Stimulated activated CD8-positive, alpha-beta memory T cell treated with anti-CD3 and anti-CD28 coated beads, Interleukin-12 subunit alpha, Interleukin-12 subunit beta, amount 100 ng/mL, for 1 hour (primary cell): ENCODE results near the gene DEGS2.
"Not testable (repeated sequence)": the region's sequence is repeated elsewhere in the genome, so short reads cannot be mapped to it uniquely, and the experiment has no call there.

Experiments
- DNase-seq: peaks from one replicate; pipeline ENCODE4 v3.0.0-alpha.2; 2020; ENCODE audit warnings: low read depth

Gene DEGS2

GRCh38 chr14:100178691-100179090 is 19.2 kb upstream of the DEGS2 start:
- no peak for DNase-seq

GRCh38 chr14:100176811-100177327 is 17.4 kb upstream of the DEGS2 start:
- no peak for DNase-seq

DNA sequence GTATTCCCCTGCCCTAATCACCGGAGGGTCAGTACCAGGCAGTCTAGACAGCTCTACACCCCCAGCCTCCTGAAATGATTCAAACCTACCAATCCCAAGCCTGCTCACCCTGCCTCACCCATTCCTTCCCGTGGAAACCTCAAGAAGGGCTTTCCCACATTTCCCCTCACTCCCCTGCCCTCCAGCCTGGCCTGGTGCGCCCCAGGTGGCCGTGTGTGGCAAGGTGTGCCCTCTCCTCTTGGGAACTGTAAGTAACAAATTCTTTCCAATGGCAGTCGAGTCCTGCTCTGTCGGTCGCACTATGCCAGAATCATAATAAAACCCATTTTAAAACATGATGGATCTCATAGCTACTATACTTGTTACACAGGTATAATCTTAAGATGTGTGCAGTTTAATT is 13.9 kb upstream of the DEGS2 start:
- DNase-seq: no peak

DNA sequence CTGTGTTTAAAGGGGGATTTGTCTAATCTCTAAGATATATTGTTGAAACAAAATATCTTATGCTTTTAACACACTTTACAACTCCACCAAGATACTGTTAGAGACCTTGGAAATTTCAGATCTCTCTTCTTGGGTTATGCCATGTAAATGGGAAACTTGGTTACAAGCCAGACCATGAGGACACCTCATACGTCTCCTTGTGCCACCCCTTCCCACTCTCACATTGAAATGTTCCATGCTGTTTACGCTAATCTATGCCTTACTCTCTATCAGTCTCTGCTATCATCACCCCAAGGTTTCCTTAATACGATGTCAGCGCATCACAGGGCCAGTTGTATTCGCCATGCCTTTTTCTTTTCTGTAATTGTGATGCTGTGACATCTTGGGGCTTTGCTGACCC is 13.4 kb upstream of the DEGS2 start:
- no peak for DNase-seq

GRCh38 chr14:100170880-100171279 is 11.4 kb upstream of the DEGS2 start:
- no peak for DNase-seq

- no peak for DNase-seq
These were observed 9.1 kb upstream of the DEGS2 start for GRCh38 chr14:100168506-100168905.

- DNase-seq: no peak
These were observed 6.5 kb upstream of the DEGS2 start for GRCh38 chr14:100165831-100166440.

DNA sequence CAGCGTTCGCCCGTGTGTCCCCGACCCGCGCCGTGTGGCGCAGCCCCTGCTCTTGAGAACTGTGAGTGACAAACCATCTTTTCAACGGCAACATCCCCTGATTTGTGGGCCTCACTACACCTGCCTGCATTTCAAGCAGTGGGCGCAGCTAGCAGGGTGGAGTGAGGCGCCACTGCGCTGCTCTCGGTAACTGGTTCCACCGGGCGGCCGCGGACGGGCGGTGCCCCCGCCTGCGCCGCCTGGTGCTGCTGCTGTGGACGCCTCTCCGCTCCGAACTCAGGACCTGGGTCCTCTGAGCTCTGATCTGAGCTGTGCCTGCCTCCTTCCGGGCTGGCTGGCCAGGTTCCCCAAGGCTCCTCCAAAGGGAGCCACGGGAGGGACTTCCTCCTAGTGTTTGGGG is 5.9 kb upstream of the DEGS2 start:
- no peak for DNase-seq

DNA sequence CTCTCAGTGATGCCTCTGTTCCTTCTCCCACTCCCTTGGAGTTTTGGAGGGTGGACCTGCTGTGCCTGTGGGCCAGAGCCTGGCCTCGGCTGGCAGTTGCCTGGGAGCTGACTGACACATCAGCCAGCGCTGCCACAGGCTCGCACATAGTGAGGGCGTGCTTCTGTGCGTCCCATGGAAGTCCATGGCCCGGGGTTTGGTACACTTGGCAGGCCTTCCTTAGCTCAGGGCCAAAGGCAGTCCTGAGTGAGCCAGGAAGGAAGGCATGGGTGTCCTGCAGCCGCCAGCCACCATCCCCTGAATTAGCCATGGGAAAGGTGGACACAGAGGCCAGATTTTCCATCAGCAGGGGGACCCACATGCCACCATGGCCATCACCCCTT is 1.1 kb upstream of the DEGS2 start:
- no peak for DNase-seq

DNA sequence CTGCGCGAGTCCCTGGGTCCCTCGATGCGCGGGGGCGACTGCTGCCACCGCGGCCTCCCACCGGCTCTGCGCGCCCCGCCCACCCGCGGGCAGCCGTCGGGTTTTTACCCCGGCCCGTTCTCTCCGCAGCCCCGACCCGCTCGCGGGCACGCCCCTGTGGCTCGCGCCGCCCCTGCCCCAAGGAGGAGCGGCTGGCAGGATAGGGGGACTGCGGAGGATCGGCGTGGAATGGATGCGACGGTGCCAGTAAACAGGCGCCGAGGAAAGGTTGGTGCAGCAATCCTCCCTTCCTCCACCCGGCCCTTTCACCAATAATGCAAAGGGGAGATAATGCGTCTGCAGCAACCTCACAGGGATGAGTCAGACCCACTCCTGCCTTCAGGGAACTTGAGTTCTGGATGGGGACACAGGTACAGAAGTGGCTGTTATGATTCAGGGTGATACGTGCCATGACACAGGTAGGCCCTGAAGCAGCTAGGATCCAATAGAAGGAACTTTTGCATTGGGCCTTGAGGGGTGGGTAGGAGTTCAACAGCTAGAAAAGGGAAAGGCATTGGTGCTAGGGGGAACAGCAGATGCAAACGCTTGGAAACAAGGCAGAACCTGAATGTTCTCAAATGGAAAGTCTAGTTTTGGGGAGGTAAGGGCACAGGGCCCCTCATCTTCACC is 554 bp upstream of the DEGS2 start:
- DNase-seq: no peak

GRCh38 chr14:100158566-100159093 is 815 bp downstream of the DEGS2 start:
- DNase-seq: no peak

DNA sequence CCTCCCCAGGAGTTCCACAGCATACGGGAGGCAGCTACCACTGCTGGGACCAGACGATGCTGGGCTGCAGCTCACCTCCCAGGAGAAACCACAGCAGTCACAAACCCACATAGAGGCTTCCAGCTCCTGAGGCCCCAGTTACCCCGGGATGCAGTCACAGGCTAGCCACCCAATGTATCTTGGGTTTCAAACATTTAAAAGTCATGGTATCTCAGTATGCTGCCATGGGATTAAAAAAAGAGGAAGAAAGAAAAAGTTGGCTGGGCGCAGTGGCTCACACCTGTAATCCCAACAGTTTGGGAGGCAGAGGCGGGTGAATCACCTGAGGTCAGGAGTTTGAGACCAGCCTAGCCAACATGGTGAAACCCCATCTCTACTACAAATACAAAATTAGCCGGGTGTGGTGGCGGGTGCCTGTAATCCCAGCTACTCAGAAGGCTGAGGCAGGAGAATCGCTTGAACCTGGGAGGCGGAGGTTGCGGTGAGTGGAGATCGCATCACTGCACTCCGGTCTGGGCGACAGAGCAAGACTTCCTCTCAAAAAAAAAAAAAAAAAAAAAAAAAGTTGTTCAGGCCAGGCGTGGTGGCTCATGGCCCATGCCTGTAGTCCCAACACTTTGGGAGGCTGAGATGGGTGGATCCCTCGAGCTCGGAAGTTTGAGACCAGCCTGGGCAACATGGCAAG is 1.8 kb downstream of the DEGS2 start:
- not testable (repeated sequence) for DNase-seq

- no peak for DNase-seq
These were observed 2.7 kb downstream of the DEGS2 start for GRCh38 chr14:100156776-100157175.

DNA sequence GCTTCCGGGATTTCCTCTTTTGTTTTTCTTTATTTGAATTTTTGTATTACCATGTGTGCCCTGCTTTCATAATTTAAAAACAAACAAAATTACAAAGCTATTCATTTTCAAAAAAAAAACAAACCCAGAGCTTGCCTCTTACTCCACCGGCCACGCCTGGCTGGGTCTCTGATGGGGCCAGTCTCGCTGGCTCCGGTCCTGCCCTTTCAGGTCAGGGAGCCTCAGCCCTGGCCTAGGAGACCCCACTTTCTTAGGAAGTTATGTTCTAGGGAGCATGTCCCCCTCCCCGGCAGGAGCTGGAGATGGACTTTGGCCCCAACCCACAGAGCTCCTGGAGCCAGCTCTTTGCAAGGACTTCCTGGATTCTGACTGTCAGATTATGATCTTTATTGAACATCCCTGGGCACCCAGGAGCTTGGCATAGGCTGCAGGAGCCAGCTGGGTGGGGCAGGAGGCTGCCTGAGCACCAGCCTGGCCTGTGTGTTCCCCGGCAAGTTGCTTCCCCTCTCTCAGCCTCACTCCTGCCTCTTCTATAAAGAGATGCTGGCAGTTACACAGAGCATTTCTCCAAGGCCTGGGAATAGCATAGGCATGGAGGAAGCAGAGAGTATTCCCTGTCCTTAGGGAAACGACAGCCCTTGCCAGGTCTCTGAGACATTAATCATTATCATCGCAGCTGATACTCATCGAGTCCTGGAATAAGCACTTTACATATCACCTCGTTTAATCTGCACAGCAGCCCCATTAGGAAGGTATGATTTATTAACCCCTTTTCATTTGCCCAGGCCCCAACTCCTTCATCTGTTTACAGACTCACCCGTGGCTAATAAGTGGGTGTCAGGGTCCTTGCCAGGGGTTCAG is 3.5 kb downstream of the DEGS2 start:
- DNase-seq: no peak

DNA sequence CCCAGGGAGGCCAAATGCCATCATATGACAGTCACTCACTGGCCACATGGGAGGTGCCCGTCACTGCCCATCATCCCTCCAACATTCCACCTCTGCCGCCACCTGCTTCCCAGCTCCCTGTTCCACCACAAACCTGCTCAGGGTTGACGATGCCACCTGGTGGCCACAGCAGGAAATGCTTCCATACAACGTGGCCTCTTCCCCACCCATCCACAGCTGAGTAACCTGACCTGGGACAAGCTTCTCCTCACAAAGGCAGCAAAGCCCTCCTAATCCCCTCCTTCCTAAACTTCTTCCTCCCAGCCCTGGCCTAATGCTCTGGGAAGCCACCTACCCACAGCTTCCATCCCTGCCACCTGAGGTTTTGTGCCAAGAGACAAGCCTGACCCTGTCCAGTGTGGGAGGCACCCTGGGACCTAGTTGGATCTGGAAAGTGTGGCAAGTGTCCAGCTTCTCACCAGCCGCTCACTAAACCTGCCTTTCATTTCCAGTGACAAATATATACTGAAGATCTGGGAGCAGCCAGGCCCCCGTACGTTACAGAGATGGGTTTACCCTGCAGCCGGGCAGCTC is 4.3 kb downstream of the DEGS2 start:
- DNase-seq: no peak

DNA sequence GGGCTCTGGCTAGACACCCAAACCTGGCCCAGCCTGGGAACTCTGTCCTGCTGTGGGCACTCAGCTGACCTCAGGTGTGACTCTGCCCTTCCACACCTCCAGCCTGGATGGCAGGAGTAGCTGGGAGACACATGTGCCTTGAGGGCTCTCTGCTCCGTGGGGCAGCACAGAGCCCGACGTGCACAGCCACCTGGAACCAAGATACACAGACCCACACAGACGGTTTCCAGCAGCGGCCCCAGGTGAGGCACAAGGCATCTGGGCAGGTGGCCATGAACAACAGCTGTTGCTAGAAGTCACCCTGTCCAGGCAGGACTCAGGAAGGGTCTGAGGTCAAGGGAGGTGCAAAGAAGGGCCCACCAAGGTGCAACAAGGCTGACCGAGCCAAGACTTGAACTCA is 5.9 kb downstream of the DEGS2 start:
- DNase-seq: no peak

GRCh38 chr14:100152091-100152490 is 7.4 kb downstream of the DEGS2 start:
- no peak for DNase-seq

GRCh38 chr14:100150932-100151587 is 8.4 kb downstream of the DEGS2 start:
- DNase-seq: no peak

DNA sequence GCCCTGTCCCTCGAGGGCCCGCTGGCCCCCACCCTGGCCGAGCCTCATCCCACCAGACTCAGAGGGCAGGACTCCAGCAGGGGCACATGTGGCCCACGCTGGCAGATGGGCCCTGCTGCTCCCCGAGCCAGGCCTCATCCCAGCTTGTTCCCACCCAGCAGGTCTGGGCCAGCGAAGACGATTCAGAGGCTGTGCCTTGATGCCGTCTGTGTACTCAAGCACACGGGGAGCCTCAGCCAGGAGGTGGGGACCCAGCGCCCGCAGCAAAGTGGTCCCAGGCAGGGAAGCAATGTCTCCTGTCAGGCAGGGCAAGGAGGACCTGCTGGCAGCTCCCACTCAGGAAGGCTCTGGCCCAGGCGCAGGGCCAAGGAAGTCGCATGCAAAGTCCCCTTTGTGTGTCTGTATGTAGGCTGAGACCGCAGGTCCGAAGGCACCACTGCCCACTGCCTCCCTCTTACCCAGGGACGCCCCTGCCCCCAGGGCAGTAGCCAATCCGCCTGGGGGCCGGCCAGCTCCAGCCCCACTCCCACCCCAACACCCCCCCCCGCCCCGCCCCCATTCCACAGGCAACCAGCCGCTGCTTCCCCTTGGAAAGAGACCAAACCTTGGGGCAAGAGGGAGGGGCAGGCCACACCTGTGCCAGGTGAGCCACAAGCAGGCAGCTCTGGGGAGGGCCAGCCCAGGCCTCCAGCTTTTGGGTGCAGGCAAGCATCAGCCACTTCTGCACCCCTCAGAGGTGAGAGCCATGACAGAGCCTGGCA is 9.4 kb downstream of the DEGS2 start:
- DNase-seq: no peak
